HG03432 (cell line): ENCODE results near the gene MAP7.
A peak's percentile ranks its signal among the peaks of the same experiment; 100 is the strongest.

Source experiments
- ATAC-seq: cut with Tn5 transposase; IDR thresholded peaks from one replicate; pipeline ENCODE4 v1.9.1; 2021; ENCODE audit warnings: mild to moderate bottlenecking, moderate library complexity; ENCODE audit not compliant: unreplicated experiment

The MAP7 gene

GRCh38 chr6:136566007-136566487 lies 15.8 kb upstream of the MAP7 start:
- no peak for ATAC-seq

- ATAC-seq: no peak
Observed at GRCh38 chr6:136564180-136564579, 14.0 kb upstream of the MAP7 start.

GRCh38 chr6:136563386-136564152 lies 13.3 kb upstream of the MAP7 start:
- ATAC-seq: no peak

- ATAC-seq: no peak
Observed at GRCh38 chr6:136562211-136562610, 12.0 kb upstream of the MAP7 start.

- ATAC-seq: no peak
Observed at GRCh38 chr6:136553166-136553787, 3.1 kb upstream of the MAP7 start.

- no peak for ATAC-seq
Observed at GRCh38 chr6:136552054-136552453, 1.8 kb upstream of the MAP7 start.

GRCh38 chr6:136551103-136551502 lies 881 bp upstream of the MAP7 start:
- no peak for ATAC-seq

GRCh38 chr6:136550045-136550329 lies 235 bp downstream of the MAP7 start:
- ATAC-seq: peak; percentile 71

GRCh38 chr6:136549300-136550044 lies 750 bp downstream of the MAP7 start:
- no peak for ATAC-seq

GRCh38 chr6:136548582-136549299 lies 1.5 kb downstream of the MAP7 start:
- ATAC-seq: no peak

- no peak for ATAC-seq
Observed at GRCh38 chr6:136547871-136548270, 2.4 kb downstream of the MAP7 start.

- no peak for ATAC-seq
Observed at GRCh38 chr6:136547336-136547735, 2.9 kb downstream of the MAP7 start.

GRCh38 chr6:136546331-136546730 lies 3.9 kb downstream of the MAP7 start:
- ATAC-seq: no peak

GRCh38 chr6:136544326-136544725 lies 5.9 kb downstream of the MAP7 start:
- ATAC-seq: no peak

GRCh38 chr6:136541395-136541794 lies 8.8 kb downstream of the MAP7 start:
- ATAC-seq: no peak

GRCh38 chr6:136539967-136540652 lies 10.1 kb downstream of the MAP7 start:
- ATAC-seq: no peak

GRCh38 chr6:136538836-136539235 lies 11.4 kb downstream of the MAP7 start:
- ATAC-seq: no peak

GRCh38 chr6:136535880-136536650 lies 14.2 kb downstream of the MAP7 start:
- no peak for ATAC-seq

- ATAC-seq: no peak
Observed at GRCh38 chr6:136535017-136535765, 15.0 kb downstream of the MAP7 start.
